HG03159 (cell line): ENCODE results near the gene PFKP.
"Not testable (repeated sequence)": the region's sequence is repeated elsewhere in the genome, so short reads cannot be mapped to it uniquely, and the experiment has no call there.

Source experiments
- ATAC-seq: cut with Tn5 transposase; IDR thresholded peaks from one replicate; pipeline ENCODE4 v1.9.1; 2021; ENCODE audit warnings: mild to moderate bottlenecking, moderate library complexity; ENCODE audit not compliant: unreplicated experiment

Gene PFKP

GRCh38 chr10:3096149-3096548 lies 28.8 kb downstream of the PFKP start:
- ATAC-seq = no peak

- no peak for ATAC-seq
These were observed 29.8 kb downstream of the PFKP start for GRCh38 chr10:3097160-3097559.

GRCh38 chr10:3098689-3099088 lies 31.3 kb downstream of the PFKP start:
- no peak for ATAC-seq

GRCh38 chr10:3099291-3100092 lies 32.1 kb downstream of the PFKP start:
- ATAC-seq = no peak

GRCh38 chr10:3100093-3100792 lies 32.9 kb downstream of the PFKP start:
- no peak for ATAC-seq

- ATAC-seq = no peak
These were observed 33.7 kb downstream of the PFKP start for GRCh38 chr10:3100856-3101640.

GRCh38 chr10:3102720-3103427 lies 35.5 kb downstream of the PFKP start:
- no peak for ATAC-seq

- no peak for ATAC-seq
These were observed 36.3 kb downstream of the PFKP start for GRCh38 chr10:3103646-3104045.

GRCh38 chr10:3104251-3104918 lies 37.0 kb downstream of the PFKP start:
- no peak for ATAC-seq

- no peak for ATAC-seq
These were observed 37.8 kb downstream of the PFKP start for GRCh38 chr10:3105166-3105565.

- ATAC-seq = no peak
These were observed 38.6 kb downstream of the PFKP start for GRCh38 chr10:3105905-3106304.

GRCh38 chr10:3106328-3106727 lies 39.0 kb downstream of the PFKP start:
- not testable (repeated sequence) for ATAC-seq

GRCh38 chr10:3106928-3107425 lies 39.6 kb downstream of the PFKP start:
- ATAC-seq = no peak

GRCh38 chr10:3107426-3107961 lies 40.1 kb downstream of the PFKP start:
- no peak for ATAC-seq

GRCh38 chr10:3108033-3108432 lies 40.7 kb downstream of the PFKP start:
- ATAC-seq = no peak

- no peak for ATAC-seq
These were observed 41.3 kb downstream of the PFKP start for GRCh38 chr10:3108575-3109105.

GRCh38 chr10:3109196-3109595 lies 41.8 kb downstream of the PFKP start:
- ATAC-seq = no peak

- no peak for ATAC-seq
These were observed 42.3 kb downstream of the PFKP start for GRCh38 chr10:3109633-3110032.

GRCh38 chr10:3110782-3111620 lies 43.7 kb downstream of the PFKP start:
- ATAC-seq = no peak
